Measurements from ENCODE around the gene GNG14. TPM values are rescaled to one million over a fixed set of nuclear protein-coding genes. Genes with fewer than 3 reads are reported as not detected.
"Not testable (repeated sequence)": the region's sequence is repeated elsewhere in the genome, so short reads cannot be mapped to it uniquely, and the experiment has no call there.

Gene GNG14
- polyA plus RNA-seq, 3 donors = not detected

GRCh38 chr19:12712077-12712476 is 24.3 kb downstream of the GNG14 start:
- H3K4me1 ChIP-seq (ENCODE audit: control insufficient read depth in 1 of 2, insufficient read depth in 2 of 2, low read length in 2 of 2); H3K27me3 ChIP-seq (ENCODE audit: control insufficient read depth in 2 of 2, insufficient read depth in 2 of 2, low read length in 2 of 2); H3K79me2 ChIP-seq (ENCODE audit: insufficient read depth, low read length); intact Hi-C loops (cut with micrococcal nuclease); H3K27ac Mint-ChIP-seq; H3K4me2 ChIP-seq (replicated peaks; ENCODE audit: extremely low read depth, low read length, poor library complexity, severe bottlenecking); H2AFZ ChIP-seq (ENCODE audit: insufficient read depth, low read depth, low read length, poor library complexity, severe bottlenecking); DNase-seq; H3K9ac ChIP-seq (ENCODE audit: insufficient read depth, low read length, poor library complexity, severe bottlenecking); H3K4me1 Mint-ChIP-seq; H3K27ac ChIP-seq (ENCODE audit: low read depth in 1 of 2, low read length in 2 of 2); H3K9me3 Mint-ChIP-seq; H3K27me3 Mint-ChIP-seq (ENCODE audit: low read depth in 3 of 3); H3K9me3 ChIP-seq (replicated peaks in 1 of 2; ENCODE audit: control insufficient read depth in 1 of 2, insufficient read depth in 1 of 2, low read length in 2 of 2); H3K4me3 Mint-ChIP-seq; H3K4me3 ChIP-seq (replicated peaks in 1 of 3; ENCODE audit: low read depth in 2 of 3, low read length in 3 of 3); H4K20me1 ChIP-seq (ENCODE audit: insufficient read depth, low read length): not testable (repeated sequence)
- 68% methylated on average over 5 of the region's 14 CpGs for WGBS (ENCODE audit: insufficient coverage)
- TF ChIP-seq CTCF (IDR thresholded peaks at IDR 0.05) = peak; percentile 55
- H3K36me3 ChIP-seq (replicated peaks in 1 of 2; ENCODE audit: control insufficient read depth in 1 of 2, insufficient read depth in 2 of 2, low read length in 2 of 2) = peaks cover 60 to 87% of the 10 kb centered on the region in 2 donors
- H3K36me3 Mint-ChIP-seq = peaks cover 66 to 87% of the 10 kb centered on the region in 2 donors

DNA sequence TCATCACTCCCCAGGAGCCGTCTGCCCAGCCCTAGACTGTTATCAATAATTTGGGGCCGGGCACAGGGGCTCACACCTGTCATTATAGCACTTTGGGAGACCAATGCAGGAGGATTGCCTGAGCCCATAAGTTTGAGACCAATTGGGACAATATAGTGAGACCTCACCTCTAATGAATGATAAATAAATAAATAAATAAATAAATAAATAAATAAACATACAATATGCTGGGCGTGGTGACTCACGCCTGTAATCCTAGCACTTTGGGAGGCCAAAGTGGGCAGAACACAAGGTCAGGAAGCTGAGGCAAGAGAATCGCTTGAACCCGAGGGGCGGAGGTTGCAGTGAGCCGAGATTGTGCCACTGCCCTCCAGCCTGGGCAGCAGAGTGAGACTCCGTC is 25.5 kb downstream of the GNG14 start:
- H3K4me3 Mint-ChIP-seq; H3K4me1 ChIP-seq (ENCODE audit: control insufficient read depth in 1 of 2, insufficient read depth in 2 of 2, low read length in 2 of 2); H3K9me3 ChIP-seq (replicated peaks in 1 of 2; ENCODE audit: control insufficient read depth in 1 of 2, insufficient read depth in 1 of 2, low read length in 2 of 2); intact Hi-C loops (cut with micrococcal nuclease); H2AFZ ChIP-seq (ENCODE audit: insufficient read depth, low read depth, low read length, poor library complexity, severe bottlenecking); H3K9ac ChIP-seq (ENCODE audit: insufficient read depth, low read length, poor library complexity, severe bottlenecking); H3K27me3 Mint-ChIP-seq (ENCODE audit: low read depth in 3 of 3); DNase-seq; H3K27me3 ChIP-seq (ENCODE audit: control insufficient read depth in 2 of 2, insufficient read depth in 2 of 2, low read length in 2 of 2); H3K4me1 Mint-ChIP-seq; H3K9me3 Mint-ChIP-seq; H3K27ac Mint-ChIP-seq; H3K27ac ChIP-seq (ENCODE audit: low read depth in 1 of 2, low read length in 2 of 2); H4K20me1 ChIP-seq (ENCODE audit: insufficient read depth, low read length); H3K4me3 ChIP-seq (replicated peaks in 1 of 3; ENCODE audit: low read depth in 2 of 3, low read length in 3 of 3); H3K4me2 ChIP-seq (replicated peaks; ENCODE audit: extremely low read depth, low read length, poor library complexity, severe bottlenecking): not testable (repeated sequence)
- Histone ChIP-seq H3K36me3 (replicated peaks in 1 of 2; ENCODE audit: control insufficient read depth in 1 of 2, insufficient read depth in 2 of 2, low read length in 2 of 2) (peaks cover 56 to 81% of the 10 kb centered on the region in 2 donors), H3K79me2 (ENCODE audit: insufficient read depth, low read length) (peaks cover 12% of the 10 kb centered on the region)
- WGBS (ENCODE audit: insufficient coverage) = 100% methylated on average over 2 of the region's 9 CpGs
- H3K36me3 Mint-ChIP-seq = peaks cover 60 to 86% of the 10 kb centered on the region in 2 donors
